Chondrocyte (in vitro differentiated cells): ENCODE results near the gene ECEL1. TPM values are rescaled to one million over a fixed set of nuclear protein-coding genes. Genes with fewer than 3 reads are reported as not detected.

Source experiments
- DNase-seq: peaks from one replicate; pipeline ENCODE4 v3.0.0; 2021; ENCODE audit warnings: mixed read lengths, low spot score
- H3K27ac Mint-ChIP-seq: one replicate; pipeline ENCODE4 v1.8.0; 2021; ENCODE audit warnings: mild to moderate bottlenecking, moderate library complexity, mixed read lengths; ENCODE audit not compliant: unreplicated experiment
- H3K27me3 Mint-ChIP-seq: 2 replicates; pipeline ENCODE4 v1.8.0; 2021; ENCODE audit warnings: low read depth, mixed read lengths
- H3K36me3 Mint-ChIP-seq: 2 replicates; pipeline ENCODE4 v1.8.0; 2021; ENCODE audit warnings: low read depth, mixed read lengths
- H3K4me1 Mint-ChIP-seq: 2 replicates; pipeline ENCODE4 v1.8.0; 2021; ENCODE audit warnings: low read depth, mild to moderate bottlenecking, mixed read lengths
- H3K4me3 Mint-ChIP-seq: one replicate; pipeline ENCODE4 v1.8.0; 2021; ENCODE audit warnings: mild to moderate bottlenecking, moderate library complexity, mixed read lengths; ENCODE audit not compliant: unreplicated experiment
- H3K9me3 Mint-ChIP-seq: 2 replicates; pipeline ENCODE4 v1.8.0; 2021; ENCODE audit warnings: low read depth, mixed read lengths
- CTCF ChIP-seq: fragments of 200-600 bp; sonication (generic); IDR thresholded peaks from 2 replicates; pipeline ENCODE4 v1.5.0; 2021; ENCODE audit warnings: antibody characterized with exemption, mild to moderate bottlenecking, moderate library complexity
- total RNA-seq: library from RNA; stranded (reverse); gene quantifications from 3 replicates; pipeline ENCODE4 v1.2.1, GENCODE V29; 2021

Gene ECEL1
- total RNA-seq, 1 donor from 2014 or later: 0.12 TPM

GRCh38 chr2:232488721-232489300, 1.2 kb upstream of the ECEL1 start:
- H3K9me3 Mint-ChIP-seq: no peaks in the 10 kb centered on the region
- H3K36me3 Mint-ChIP-seq: no peaks in the 10 kb centered on the region
- peaks cover 7% of the 10 kb centered on the region for H3K4me1 Mint-ChIP-seq
- no peak overlapping the region for H3K4me3 Mint-ChIP-seq
- H3K27ac Mint-ChIP-seq: no peak overlapping the region
- no peak for TF ChIP-seq CTCF
- DNase-seq: peak; percentile 44
- peaks cover 31% of the 10 kb centered on the region for H3K27me3 Mint-ChIP-seq

GRCh38 chr2:232488097-232488711, 570 bp upstream of the ECEL1 start:
- Mint-ChIP-seq H3K9me3 (no peaks in the 10 kb centered on the region), H3K4me3 (peak overlapping the region; percentile 25), H3K36me3 (no peaks in the 10 kb centered on the region), H3K27me3 (peaks cover 36% of the 10 kb centered on the region), H3K4me1 (peaks cover 7% of the 10 kb centered on the region), H3K27ac (no peak overlapping the region)
- peak; percentile 11 for TF ChIP-seq CTCF
- peak; percentile 36 for DNase-seq

GRCh38 chr2:232486558-232487384, 863 bp downstream of the ECEL1 start:
- H3K27me3 Mint-ChIP-seq: peaks cover 45% of the 10 kb centered on the region
- H3K4me3 Mint-ChIP-seq: peak overlapping the region; percentile 44
- peaks cover 7% of the 10 kb centered on the region for H3K4me1 Mint-ChIP-seq
- no peaks in the 10 kb centered on the region for H3K9me3 Mint-ChIP-seq
- no peaks in the 10 kb centered on the region for H3K36me3 Mint-ChIP-seq
- DNase-seq: peak; percentile 78
- TF ChIP-seq CTCF: no peak
- no peak overlapping the region for H3K27ac Mint-ChIP-seq

- peak; percentile 72 for DNase-seq
- Mint-ChIP-seq H3K27ac (no peak overlapping the region), H3K36me3 (no peaks in the 10 kb centered on the region), H3K4me3 (no peak overlapping the region), H3K27me3 (peaks cover 49% of the 10 kb centered on the region), H3K4me1 (peaks cover 7% of the 10 kb centered on the region), H3K9me3 (no peaks in the 10 kb centered on the region)
- no peak for TF ChIP-seq CTCF
Measured at GRCh38 chr2:232485757-232486557, 1.7 kb downstream of the ECEL1 start.

- Mint-ChIP-seq H3K4me3 (no peak overlapping the region), H3K36me3 (no peaks in the 10 kb centered on the region), H3K27ac (no peak overlapping the region), H3K4me1 (peaks cover 7% of the 10 kb centered on the region), H3K27me3 (peaks cover 51% of the 10 kb centered on the region), H3K9me3 (no peaks in the 10 kb centered on the region)
- DNase-seq: no peak
- TF ChIP-seq CTCF: no peak
Measured at GRCh38 chr2:232485348-232485756, 2.3 kb downstream of the ECEL1 start.
